Tibial artery (tissue), 4 donors: Measurements from ENCODE around the gene UNC80.
A peak's percentile ranks its signal among the peaks of the same experiment; 100 is the strongest.

Experiments
- DNase-seq, 2 donors: peaks; one replicate each; pipeline ENCODE4 v3.0.0-alpha.2; 2019
- H3K27ac ChIP-seq, 2 donors: fragments of 200-600 bp; sonication (generic) in 1 of 2; 1 replicate in 1 of 2; 2 replicates in 1 of 2; pipeline ENCODE4 v1.5.1; 2018 to 2019; ENCODE audit warnings: mild to moderate bottlenecking in 1 of 2
- H3K27me3 ChIP-seq, 2 donors: fragments of 200-600 bp; sonication (generic) in 1 of 2; one replicate each; pipeline versions ENCODE4 v1.5.1 to v1.6.0; 2016 to 2019
- H3K36me3 ChIP-seq, 3 donors: fragments of 200-600 bp; sonication (generic) in 2 of 3; one replicate each; pipeline ENCODE4 v1.5.1; 2016 to 2019; ENCODE audit warnings: mild to moderate bottlenecking in 2 of 3
- H3K4me1 ChIP-seq, 4 donors: fragments of 200-600 bp; sonication (generic) in 2 of 4; 1 replicate in 3 of 4; 2 replicates in 1 of 4; pipeline ENCODE4 v1.5.1; 2016 to 2019
- H3K4me3 ChIP-seq, 2 donors: fragments of 200-600 bp; sonication (generic) in 1 of 2; 1 replicate in 1 of 2; 2 replicates in 1 of 2; pipeline ENCODE4 v1.5.1; 2018 to 2019; ENCODE audit warnings: mild to moderate bottlenecking in 2 of 2
- H3K9me3 ChIP-seq, 3 donors: fragments of 200-600 bp; sonication (generic) in 1 of 3; one replicate each; pipeline ENCODE4 v1.5.1; 2016 to 2019
- CTCF ChIP-seq, 2 experiments: fragments of 200-600 bp in 1 of 2; fragments of 450-650 bp in 1 of 2; IDR thresholded peaks; one replicate each; pipeline ENCODE4 v1.5.1; 2017 to 2019; ENCODE audit warnings: antibody characterized with exemption in 2 of 2, mild to moderate bottlenecking in 1 of 2, moderate library complexity in 1 of 2
- intact Hi-C: fragments of 100-400 bp; cut with DNase I; formaldehyde crosslinking; loops from one replicate; pipeline ENCODE4 v1.15.0; 2023; ENCODE audit warnings: low total_unique reads

The UNC80 gene

GRCh38 chr2:209771474-209772289 lies at the start of gene UNC80:
TSS of gene UNC80 (plus strand) at chr2:209771832. CDS start at chr2:209772073, 241 bp downstream.
- no peaks in the 10 kb centered on the region for H3K36me3 ChIP-seq
- H3K4me1 ChIP-seq, result peaks cover 0 to 10% (median 10%) of the 10 kb centered on the region in 4 donors
- DNase-seq, result peak; percentile 30 to 67
- no peak for TF ChIP-seq CTCF (IDR thresholded peaks at IDR 0.05)
- no peak within 1 kb of the TSS for H3K27ac ChIP-seq
- peaks cover 0 to 19% of the 10 kb centered on the region in 2 donors for H3K27me3 ChIP-seq
- intact Hi-C loops, result no loop called here
- H3K4me3 ChIP-seq, result peak within 1 kb of the TSS in 1 of 2 donors; percentile 39
- H3K9me3 ChIP-seq, result no peaks in the 10 kb centered on the region

- Histone ChIP-seq H3K27ac (no peak overlapping the region), H3K36me3 (peaks cover 14 to 20% (median 19%) of the 10 kb centered on the region in 3 donors), H3K27me3 (no peaks in the 10 kb centered on the region), H3K4me1 (peaks cover 0 to 1% (median 0%) of the 10 kb centered on the region in 4 donors), H3K4me3 (no peak overlapping the region), H3K9me3 (no peaks in the 10 kb centered on the region)
- no peak for TF ChIP-seq CTCF (IDR thresholded peaks at IDR 0.05)
- DNase-seq, result no peak
- intact Hi-C loops, result no loop called here
Measured at GRCh38 chr2:209726311-209726710, 45.3 kb upstream of the UNC80 start.

- intact Hi-C loops, result no loop called here
- no peak for TF ChIP-seq CTCF (IDR thresholded peaks at IDR 0.05)
- Histone ChIP-seq H3K4me1 (no peaks in the 10 kb centered on the region), H3K9me3 (no peaks in the 10 kb centered on the region), H3K27ac (no peak overlapping the region), H3K4me3 (no peak overlapping the region), H3K36me3 (peaks cover 17 to 20% (median 19%) of the 10 kb centered on the region in 3 donors), H3K27me3 (no peaks in the 10 kb centered on the region)
- DNase-seq, result no peak
Measured at GRCh38 chr2:209727077-209727476, 44.6 kb upstream of the UNC80 start.

- H3K4me3 ChIP-seq, result no peak overlapping the region
- TF ChIP-seq CTCF (IDR thresholded peaks at IDR 0.05), result no peak
- no peaks in the 10 kb centered on the region for H3K27me3 ChIP-seq
- no peaks in the 10 kb centered on the region for H3K4me1 ChIP-seq
- H3K9me3 ChIP-seq, result no peaks in the 10 kb centered on the region
- intact Hi-C loops, result no loop called here
- no peak for DNase-seq
- no peak overlapping the region for H3K27ac ChIP-seq
- peaks cover 0 to 10% (median 9%) of the 10 kb centered on the region in 3 donors for H3K36me3 ChIP-seq
Measured at GRCh38 chr2:209734805-209735204, 36.8 kb upstream of the UNC80 start.

GRCh38 chr2:209741953-209742352 lies 29.7 kb upstream of the UNC80 start:
- no peak for TF ChIP-seq CTCF (IDR thresholded peaks at IDR 0.05)
- Histone ChIP-seq H3K4me3 (no peak overlapping the region), H3K36me3 (no peaks in the 10 kb centered on the region), H3K27me3 (no peaks in the 10 kb centered on the region), H3K27ac (no peak overlapping the region), H3K4me1 (no peaks in the 10 kb centered on the region), H3K9me3 (no peaks in the 10 kb centered on the region)
- intact Hi-C loops, result no loop called here
- no peak for DNase-seq
